ENCODE data around the gene TMEM42. TPM values are rescaled to one million over a fixed set of nuclear protein-coding genes. Genes with fewer than 3 reads are reported as not detected.

Gene TMEM42
- total RNA-seq, 1 experiment from 2014 or later = 15.0 TPM

DNA sequence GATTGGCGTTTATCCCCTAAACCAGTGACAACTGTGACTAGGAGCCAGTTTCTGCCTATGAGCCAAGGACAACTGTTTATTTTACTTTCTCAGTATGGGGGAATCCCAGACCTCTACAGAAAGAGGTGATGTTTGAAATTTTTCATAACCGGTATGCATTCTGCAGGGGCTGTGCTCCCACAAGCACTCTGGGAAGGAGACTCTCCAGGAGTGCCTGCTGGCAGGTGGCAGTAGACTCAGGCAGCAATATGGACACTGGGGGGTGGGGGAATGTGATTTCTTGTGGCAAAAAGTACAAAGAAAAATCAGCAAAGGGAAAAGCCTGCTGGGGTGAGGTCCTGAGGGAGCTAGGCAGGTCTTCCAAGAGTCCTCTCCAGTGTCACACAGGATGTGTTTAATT lies 18.6 kb downstream of the TMEM42 start:
- Mint-ChIP-seq H3K9me3 (peaks cover 14% of the 10 kb centered on the region; the same call in 1 of the 2 replicates), H3K4me3 (no peak overlapping the region), H3K36me3 (no peaks in the 10 kb centered on the region), H3K4me1 (peaks cover 7% of the 10 kb centered on the region; the same call in 1 of the 2 replicates), H3K27ac (no peak overlapping the region), H3K27me3 (ENCODE audit: low read depth) (no peaks in the 10 kb centered on the region)
- no peak for ATAC-seq
- DNase-seq (ENCODE audit: low spot score) = no peak
- ChIA-PET POLR2A (no interaction called here), CTCF (no interaction called here)
- TF ChIP-seq JAZF1 (CRISPR knock-in tag; IDR thresholded peaks at IDR 0.05) (no peak), CBFB (CRISPR knock-in tag; IDR thresholded peaks at IDR 0.05; ENCODE audit: low read depth) (no peak), CDX4 (CRISPR knock-in tag; IDR thresholded peaks at IDR 0.05; ENCODE audit: borderline replicate concordance) (no peak), OVOL2 (CRISPR knock-in tag; IDR thresholded peaks at IDR 0.05; ENCODE audit: borderline replicate concordance) (no peak), GTF2I (CRISPR knock-in tag; conservative IDR thresholded peaks at IDR 0.05) (no peak), SP1 (CRISPR knock-in tag; conservative IDR thresholded peaks at IDR 0.05) (no peak), EMX1 (CRISPR knock-in tag; IDR thresholded peaks at IDR 0.05) (no peak), CTCF (IDR thresholded peaks at IDR 0.05) (no peak), ELF4 (CRISPR knock-in tag; IDR thresholded peaks at IDR 0.05; ENCODE audit: low read depth) (no peak)
- TF ChIP-seq, protein P1, sequence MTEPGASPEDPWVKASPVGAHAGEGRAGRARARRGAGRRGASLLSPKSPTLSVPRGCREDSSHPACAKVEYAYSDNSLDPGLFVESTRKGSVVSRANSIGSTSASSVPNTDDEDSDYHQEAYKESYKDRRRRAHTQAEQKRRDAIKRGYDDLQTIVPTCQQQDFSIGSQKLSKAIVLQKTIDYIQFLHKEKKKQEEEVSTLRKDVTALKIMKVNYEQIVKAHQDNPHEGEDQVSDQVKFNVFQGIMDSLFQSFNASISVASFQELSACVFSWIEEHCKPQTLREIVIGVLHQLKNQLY (CRISPR knock-in tag; IDR thresholded peaks at IDR 0.05) = no peak
- TF ChIP-seq, protein P2, sequence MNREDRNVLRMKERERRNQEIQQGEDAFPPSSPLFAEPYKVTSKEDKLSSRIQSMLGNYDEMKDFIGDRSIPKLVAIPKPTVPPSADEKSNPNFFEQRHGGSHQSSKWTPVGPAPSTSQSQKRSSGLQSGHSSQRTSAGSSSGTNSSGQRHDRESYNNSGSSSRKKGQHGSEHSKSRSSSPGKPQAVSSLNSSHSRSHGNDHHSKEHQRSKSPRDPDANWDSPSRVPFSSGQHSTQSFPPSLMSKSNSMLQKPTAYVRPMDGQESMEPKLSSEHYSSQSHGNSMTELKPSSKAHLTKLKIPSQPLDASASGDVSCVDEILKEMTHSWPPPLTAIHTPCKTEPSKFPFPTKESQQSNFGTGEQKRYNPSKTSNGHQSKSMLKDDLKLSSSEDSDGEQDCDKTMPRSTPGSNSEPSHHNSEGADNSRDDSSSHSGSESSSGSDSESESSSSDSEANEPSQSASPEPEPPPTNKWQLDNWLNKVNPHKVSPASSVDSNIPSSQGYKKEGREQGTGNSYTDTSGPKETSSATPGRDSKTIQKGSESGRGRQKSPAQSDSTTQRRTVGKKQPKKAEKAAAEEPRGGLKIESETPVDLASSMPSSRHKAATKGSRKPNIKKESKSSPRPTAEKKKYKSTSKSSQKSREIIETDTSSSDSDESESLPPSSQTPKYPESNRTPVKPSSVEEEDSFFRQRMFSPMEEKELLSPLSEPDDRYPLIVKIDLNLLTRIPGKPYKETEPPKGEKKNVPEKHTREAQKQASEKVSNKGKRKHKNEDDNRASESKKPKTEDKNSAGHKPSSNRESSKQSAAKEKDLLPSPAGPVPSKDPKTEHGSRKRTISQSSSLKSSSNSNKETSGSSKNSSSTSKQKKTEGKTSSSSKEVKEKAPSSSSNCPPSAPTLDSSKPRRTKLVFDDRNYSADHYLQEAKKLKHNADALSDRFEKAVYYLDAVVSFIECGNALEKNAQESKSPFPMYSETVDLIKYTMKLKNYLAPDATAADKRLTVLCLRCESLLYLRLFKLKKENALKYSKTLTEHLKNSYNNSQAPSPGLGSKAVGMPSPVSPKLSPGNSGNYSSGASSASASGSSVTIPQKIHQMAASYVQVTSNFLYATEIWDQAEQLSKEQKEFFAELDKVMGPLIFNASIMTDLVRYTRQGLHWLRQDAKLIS (CRISPR knock-in tag; IDR thresholded peaks at IDR 0.05; ENCODE audit: borderline replicate concordance) = no peak

DNA sequence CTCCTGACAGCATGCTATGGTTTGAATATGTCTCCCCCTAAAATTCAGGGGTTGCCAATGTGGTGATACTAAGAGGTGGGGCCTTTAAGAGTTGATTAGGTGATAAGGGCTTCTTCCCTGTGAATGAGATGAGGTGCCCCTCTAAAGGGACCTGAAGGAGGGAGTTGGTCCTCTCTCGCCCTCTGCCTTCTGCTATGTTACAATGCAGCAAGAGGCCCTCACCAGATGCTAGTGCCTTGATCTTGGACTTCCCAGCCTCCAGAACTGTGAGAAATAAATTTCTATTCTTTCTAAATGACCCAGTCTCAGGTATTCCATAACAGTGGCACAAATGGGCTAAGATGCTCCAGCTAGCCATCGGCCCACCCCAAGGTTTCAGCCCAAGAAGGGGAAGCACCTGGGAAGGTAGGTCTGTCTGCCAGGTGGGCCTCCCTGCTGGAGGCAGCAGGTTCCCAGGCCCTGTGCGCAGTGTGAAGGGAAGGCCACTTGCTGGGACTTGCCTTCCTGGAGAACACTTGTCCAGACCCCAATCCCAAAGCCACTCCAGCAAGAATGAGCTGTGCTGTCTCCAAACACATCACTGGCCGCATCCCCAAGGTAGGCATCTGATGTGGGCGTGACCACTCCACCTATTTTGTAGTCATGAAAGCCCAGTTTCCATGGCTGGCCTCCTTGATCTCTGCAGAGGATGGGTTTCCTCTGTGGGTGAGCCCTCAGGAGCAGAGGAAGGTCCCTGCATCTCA lies 21.7 kb downstream of the TMEM42 start:
- POLR2A ChIA-PET = no interaction called here
- no peak for DNase-seq (ENCODE audit: low spot score)
- H3K4me3 Mint-ChIP-seq = no peak overlapping the region
- no peaks in the 10 kb centered on the region; the same call in 1 of the 2 replicates for H3K27me3 Mint-ChIP-seq (ENCODE audit: low read depth)
- ATAC-seq = peak; percentile 55; the same call in 1 of the 2 replicates
- no peak for TF ChIP-seq ZBTB43 (CRISPR knock-in tag; IDR thresholded peaks at IDR 0.05)
- TF ChIP-seq, protein P3, sequence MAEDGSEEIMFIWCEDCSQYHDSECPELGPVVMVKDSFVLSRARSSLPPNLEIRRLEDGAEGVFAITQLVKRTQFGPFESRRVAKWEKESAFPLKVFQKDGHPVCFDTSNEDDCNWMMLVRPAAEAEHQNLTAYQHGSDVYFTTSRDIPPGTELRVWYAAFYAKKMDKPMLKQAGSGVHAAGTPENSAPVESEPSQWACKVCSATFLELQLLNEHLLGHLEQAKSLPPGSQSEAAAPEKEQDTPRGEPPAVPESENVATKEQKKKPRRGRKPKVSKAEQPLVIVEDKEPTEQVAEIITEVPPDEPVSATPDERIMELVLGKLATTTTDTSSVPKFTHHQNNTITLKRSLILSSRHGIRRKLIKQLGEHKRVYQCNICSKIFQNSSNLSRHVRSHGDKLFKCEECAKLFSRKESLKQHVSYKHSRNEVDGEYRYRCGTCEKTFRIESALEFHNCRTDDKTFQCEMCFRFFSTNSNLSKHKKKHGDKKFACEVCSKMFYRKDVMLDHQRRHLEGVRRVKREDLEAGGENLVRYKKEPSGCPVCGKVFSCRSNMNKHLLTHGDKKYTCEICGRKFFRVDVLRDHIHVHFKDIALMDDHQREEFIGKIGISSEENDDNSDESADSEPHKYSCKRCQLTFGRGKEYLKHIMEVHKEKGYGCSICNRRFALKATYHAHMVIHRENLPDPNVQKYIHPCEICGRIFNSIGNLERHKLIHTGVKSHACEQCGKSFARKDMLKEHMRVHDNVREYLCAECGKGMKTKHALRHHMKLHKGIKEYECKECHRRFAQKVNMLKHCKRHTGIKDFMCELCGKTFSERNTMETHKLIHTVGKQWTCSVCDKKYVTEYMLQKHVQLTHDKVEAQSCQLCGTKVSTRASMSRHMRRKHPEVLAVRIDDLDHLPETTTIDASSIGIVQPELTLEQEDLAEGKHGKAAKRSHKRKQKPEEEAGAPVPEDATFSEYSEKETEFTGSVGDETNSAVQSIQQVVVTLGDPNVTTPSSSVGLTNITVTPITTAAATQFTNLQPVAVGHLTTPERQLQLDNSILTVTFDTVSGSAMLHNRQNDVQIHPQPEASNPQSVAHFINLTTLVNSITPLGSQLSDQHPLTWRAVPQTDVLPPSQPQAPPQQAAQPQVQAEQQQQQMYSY (CRISPR knock-in tag; IDR thresholded peaks at IDR 0.05) = no peak
- no peak for TF ChIP-seq TCF7 (CRISPR knock-in tag; IDR thresholded peaks at IDR 0.05; ENCODE audit: low read depth)
- TF ChIP-seq NR2C2 (CRISPR knock-in tag; IDR thresholded peaks at IDR 0.05) = no peak
- no peak for TF ChIP-seq ETV6 (CRISPR knock-in tag; IDR thresholded peaks at IDR 0.05)
- no peak for TF ChIP-seq ZSCAN18 (CRISPR knock-in tag; IDR thresholded peaks at IDR 0.05)
- no peak for TF ChIP-seq ELF4 (CRISPR knock-in tag; IDR thresholded peaks at IDR 0.05; ENCODE audit: low read depth)
- TF ChIP-seq USF2 (CRISPR knock-in tag; IDR thresholded peaks at IDR 0.05) = no peak
- TF ChIP-seq TEAD4 (CRISPR knock-in tag; IDR thresholded peaks at IDR 0.05) = no peak
- peaks cover 26% of the 10 kb centered on the region for H3K4me1 Mint-ChIP-seq
- CTCF ChIA-PET = no interaction called here
- no peaks in the 10 kb centered on the region for H3K36me3 Mint-ChIP-seq
- peaks cover 14% of the 10 kb centered on the region; the same call in 1 of the 2 replicates for H3K9me3 Mint-ChIP-seq
- no peak overlapping the region for H3K27ac Mint-ChIP-seq
